ENCODE data around the gene ADAMTSL1.

- no peak for TF ChIP-seq POLR2A (IDR thresholded peaks at IDR 0.05; ENCODE audit: low read depth, low read length)
- TF ChIP-seq MYC (IDR thresholded peaks at IDR 0.05; ENCODE audit: low read depth, low read length), result no peak
- no peak for TF ChIP-seq CTCF (IDR thresholded peaks at IDR 0.05; ENCODE audit: extremely low read depth in 1 of 2, insufficient read depth in 1 of 2, low read depth in 1 of 2, low read length in 2 of 2)
- TF ChIP-seq MAX (IDR thresholded peaks at IDR 0.05; ENCODE audit: insufficient read depth, insufficient read length), result no peak
- no peak for TF ChIP-seq POLR2AphosphoS5 (IDR thresholded peaks at IDR 0.05; ENCODE audit: insufficient read depth, low read depth, low read length)
- TF ChIP-seq EZH2 (IDR thresholded peaks at IDR 0.05; ENCODE audit: borderline replicate concordance, low read depth, low read length, severe bottlenecking), result no peak
- TF ChIP-seq GATA2 (IDR thresholded peaks at IDR 0.05; ENCODE audit: insufficient read depth, insufficient read length, low read depth, low read length), result no peak
- no peak for TF ChIP-seq JUN (IDR thresholded peaks at IDR 0.05; ENCODE audit: borderline replicate concordance, insufficient read depth, insufficient read length, low read depth)
These were observed 219.0 kb downstream of the ADAMTSL1 start for GRCh38 chr9:18692962-18693361.
